GF-D8 (cell line): ENCODE results near the gene TBX15.

Experiments
- DNase-seq: peaks from one replicate; lab custom pipeline; 2025; lab: John Stamatoyannopoulos, UW

TBX15 gene

GRCh38 chr1:118988186-118989005 is at the start of gene TBX15:
Gene TBX15, minus strand, starts transcription at chr1:118988343. Its CDS starts 548 bp downstream, at chr1:118987795.
- no peak for DNase-seq

- no peak for DNase-seq
These were observed 46.2 kb upstream of the TBX15 start for GRCh38 chr1:119034359-119034758.

GRCh38 chr1:119032986-119033385 is 44.8 kb upstream of the TBX15 start:
- no peak for DNase-seq

- DNase-seq = no peak
These were observed 39.6 kb upstream of the TBX15 start for GRCh38 chr1:119027759-119028158.

- DNase-seq = no peak
These were observed 38.8 kb upstream of the TBX15 start for GRCh38 chr1:119026956-119027355.

GRCh38 chr1:119015547-119015946 is 27.4 kb upstream of the TBX15 start:
- DNase-seq = no peak

GRCh38 chr1:119012383-119012782 is 24.2 kb upstream of the TBX15 start:
- no peak for DNase-seq

- DNase-seq = no peak
These were observed 23.6 kb upstream of the TBX15 start for GRCh38 chr1:119011706-119012105.

- DNase-seq = no peak
These were observed 23.0 kb upstream of the TBX15 start for GRCh38 chr1:119011116-119011515.

- DNase-seq = no peak
These were observed 22.1 kb upstream of the TBX15 start for GRCh38 chr1:119010201-119010600.

- no peak for DNase-seq
These were observed 21.1 kb upstream of the TBX15 start for GRCh38 chr1:119009312-119009655.

- DNase-seq = no peak
These were observed 20.6 kb upstream of the TBX15 start for GRCh38 chr1:119008483-119009311.

GRCh38 chr1:119007670-119008482 is 19.7 kb upstream of the TBX15 start:
- DNase-seq = no peak

- no peak for DNase-seq
These were observed 19.2 kb upstream of the TBX15 start for GRCh38 chr1:119007339-119007669.

GRCh38 chr1:119006406-119007279 is 18.5 kb upstream of the TBX15 start:
- no peak for DNase-seq

GRCh38 chr1:119005724-119006405 is 17.7 kb upstream of the TBX15 start:
- no peak for DNase-seq

GRCh38 chr1:119004781-119005180 is 16.6 kb upstream of the TBX15 start:
- no peak for DNase-seq

- no peak for DNase-seq
These were observed 16.0 kb upstream of the TBX15 start for GRCh38 chr1:119004129-119004527.

GRCh38 chr1:119003413-119004128 is 15.4 kb upstream of the TBX15 start:
- DNase-seq = no peak

GRCh38 chr1:119002028-119002686 is 14.0 kb upstream of the TBX15 start:
- DNase-seq = no peak
